NCI-H82 treated with DMSO at 0.1 percent for 48 hours (cell line): ENCODE measurements around the gene PDGFRB.
A peak's percentile ranks its signal among the peaks of the same experiment; 100 is the strongest.

Source experiments
- DNase-seq: peaks from one replicate; lab custom pipeline; 2025; ENCODE audit not compliant: unreplicated experiment; lab: John Stamatoyannopoulos, UW

The PDGFRB gene

DNA sequence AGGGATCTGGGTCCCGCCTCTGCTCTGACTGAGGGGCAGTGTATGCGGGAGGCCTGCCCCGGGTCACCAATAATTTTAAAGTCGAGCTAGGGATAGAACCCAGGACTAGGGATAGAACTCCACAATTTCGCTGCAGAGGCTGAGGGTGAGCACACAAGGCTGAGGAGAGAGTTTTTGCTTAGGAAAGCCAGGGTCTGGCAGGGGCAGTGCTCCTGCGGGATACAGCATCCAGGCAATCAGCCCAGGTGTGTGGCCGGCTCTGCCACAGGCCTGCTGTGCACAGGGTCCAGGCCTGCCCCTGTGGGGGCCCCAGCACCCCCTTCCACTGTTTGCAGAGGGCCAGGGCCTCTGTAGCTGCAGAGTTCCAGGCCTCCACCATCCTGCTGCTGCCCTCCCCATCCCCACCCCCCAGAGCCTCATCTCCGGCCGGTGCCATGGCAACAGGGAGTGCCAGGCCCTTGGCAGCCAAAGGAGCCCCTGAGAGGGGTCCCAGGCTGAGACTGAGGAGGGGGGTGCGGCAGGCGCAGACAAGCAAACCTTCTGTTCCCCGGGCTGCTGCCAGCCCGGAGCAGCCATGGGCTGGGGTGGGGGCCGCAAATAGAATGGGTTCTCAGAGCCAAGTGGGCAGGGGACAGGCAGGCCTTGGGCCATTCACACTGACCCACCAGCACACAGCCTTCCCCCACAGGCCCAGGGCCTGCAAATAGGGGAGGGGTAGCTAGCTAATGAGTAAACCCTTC is 8.6 kb downstream of the PDGFRB start:
- no peak for DNase-seq

DNA sequence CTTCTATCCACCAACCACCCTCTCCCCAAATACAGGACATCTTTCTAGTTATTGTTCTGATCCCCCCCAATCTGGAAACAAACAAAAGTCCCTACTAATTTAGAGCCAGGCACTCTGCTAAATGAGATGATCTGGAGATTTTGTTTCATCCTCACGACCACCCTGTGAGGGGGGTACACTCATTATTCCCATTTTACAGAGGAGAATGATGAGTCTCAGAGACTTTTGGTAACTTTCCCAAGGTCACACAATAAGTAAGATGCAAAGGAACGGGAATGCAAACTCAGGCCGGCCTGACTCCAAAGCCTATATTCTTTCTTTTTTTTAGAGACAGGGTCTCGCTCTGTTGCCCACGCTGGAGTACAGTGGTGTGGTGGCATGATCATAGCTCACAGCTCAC is 9.4 kb downstream of the PDGFRB start:
- DNase-seq, result no peak

DNA sequence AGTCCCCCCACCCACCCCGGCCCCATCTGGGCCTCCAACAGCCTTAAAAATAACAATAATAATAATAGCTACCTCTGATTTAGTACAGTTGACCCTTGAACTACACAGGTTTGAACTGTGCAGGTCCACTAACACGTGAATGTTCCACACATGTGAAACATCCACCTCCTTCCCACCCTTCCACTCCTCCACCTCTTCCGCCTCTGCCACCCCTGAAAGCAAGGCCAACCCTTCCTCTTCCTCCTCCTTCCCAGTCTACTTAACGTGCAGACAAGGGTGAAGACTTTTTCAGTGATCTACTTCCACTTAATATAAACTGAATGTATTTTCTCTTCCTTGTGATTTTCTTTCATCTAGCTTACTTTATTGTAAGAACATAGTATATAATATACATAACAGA is 10.8 kb downstream of the PDGFRB start:
- DNase-seq, result no peak

DNA sequence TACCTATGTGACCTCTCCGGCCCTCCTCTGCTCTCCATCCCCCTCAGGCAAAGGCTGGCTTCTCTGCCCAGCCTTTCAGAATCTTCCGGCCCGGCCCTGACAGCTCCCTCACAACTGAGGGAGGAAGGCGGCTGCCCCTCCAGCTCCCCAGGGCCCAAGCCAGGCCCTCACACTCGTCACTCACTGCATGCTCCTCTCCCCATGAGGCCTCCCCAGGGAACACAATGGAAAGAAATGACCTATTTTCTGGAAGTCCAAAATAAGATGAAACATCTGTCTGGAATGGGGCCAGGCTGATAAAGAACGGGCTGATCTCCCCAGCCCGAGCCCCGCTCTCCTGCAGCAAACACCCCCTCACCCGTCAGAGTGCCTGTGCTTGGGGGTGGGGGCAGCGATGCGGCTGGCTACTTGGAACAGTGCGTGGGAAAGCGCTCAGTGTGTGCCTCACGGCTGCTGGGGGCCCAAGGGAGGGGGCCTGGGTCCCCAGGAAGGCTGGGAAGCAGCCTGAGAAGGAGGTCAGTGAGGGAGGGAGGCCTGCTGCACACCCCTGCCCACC is 11.3 kb downstream of the PDGFRB start:
- no peak for DNase-seq

DNA sequence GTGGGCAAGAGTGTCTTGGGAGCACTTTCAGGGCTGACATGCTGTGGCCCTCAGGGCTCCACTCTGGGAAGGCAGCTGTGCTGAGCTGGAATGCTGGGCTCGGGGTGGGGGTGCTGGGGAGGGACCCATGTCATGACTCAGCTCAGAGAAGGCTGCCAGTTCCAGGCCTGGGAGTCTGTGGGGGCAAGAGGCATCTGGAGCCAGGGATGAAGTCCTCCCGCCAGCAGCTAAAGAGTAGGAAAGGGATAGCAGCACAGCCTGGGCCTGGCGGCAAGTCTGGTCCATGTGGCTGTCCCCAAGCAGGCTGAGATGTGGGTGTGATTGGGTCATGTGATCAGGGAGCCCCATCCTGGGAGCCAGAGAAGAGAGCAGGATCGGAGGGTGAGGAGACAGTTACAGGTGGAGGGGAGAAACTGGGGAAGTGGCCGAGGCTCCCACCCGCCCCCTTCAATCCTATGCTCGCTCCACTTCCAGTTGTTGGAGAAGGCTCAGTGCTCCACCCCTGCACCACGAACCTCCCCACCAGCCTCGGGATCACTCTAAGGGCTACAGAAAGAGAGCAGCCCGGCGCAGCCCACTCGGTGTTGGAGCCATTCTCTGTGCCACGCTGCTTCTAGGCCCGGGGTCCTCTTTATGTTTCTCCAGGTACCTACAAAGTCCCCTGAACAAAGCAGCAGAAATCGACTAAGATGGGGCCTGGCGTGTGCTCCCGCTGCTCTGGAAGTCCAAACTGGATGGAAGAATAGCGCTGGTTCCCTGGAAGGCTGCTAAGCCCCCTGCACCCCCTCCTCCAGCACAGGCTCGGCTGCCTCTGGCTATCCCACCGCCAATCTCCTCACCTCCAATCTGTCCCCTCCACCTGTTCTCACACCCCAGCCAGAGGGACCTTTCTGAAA is 12.0 kb downstream of the PDGFRB start:
- no peak for DNase-seq

DNA sequence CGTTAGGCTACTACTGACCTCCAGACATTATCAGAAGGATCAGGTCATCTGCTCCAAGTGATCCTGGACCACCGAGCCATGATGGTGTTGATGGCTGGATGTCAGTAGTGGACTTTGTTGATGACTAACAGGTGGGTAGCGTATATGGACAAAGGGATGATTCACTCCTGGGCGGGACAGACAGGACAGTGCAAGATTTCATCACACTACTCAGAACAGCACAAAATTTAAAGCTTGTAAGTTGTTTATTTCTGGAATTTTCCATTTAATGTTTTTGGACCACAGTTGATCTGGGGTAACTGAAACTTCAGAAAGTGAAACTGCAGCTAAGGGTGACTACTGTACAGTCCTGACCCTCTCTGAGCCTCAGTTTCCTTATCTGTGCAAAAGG is 12.7 kb downstream of the PDGFRB start:
- DNase-seq, result no peak

DNA sequence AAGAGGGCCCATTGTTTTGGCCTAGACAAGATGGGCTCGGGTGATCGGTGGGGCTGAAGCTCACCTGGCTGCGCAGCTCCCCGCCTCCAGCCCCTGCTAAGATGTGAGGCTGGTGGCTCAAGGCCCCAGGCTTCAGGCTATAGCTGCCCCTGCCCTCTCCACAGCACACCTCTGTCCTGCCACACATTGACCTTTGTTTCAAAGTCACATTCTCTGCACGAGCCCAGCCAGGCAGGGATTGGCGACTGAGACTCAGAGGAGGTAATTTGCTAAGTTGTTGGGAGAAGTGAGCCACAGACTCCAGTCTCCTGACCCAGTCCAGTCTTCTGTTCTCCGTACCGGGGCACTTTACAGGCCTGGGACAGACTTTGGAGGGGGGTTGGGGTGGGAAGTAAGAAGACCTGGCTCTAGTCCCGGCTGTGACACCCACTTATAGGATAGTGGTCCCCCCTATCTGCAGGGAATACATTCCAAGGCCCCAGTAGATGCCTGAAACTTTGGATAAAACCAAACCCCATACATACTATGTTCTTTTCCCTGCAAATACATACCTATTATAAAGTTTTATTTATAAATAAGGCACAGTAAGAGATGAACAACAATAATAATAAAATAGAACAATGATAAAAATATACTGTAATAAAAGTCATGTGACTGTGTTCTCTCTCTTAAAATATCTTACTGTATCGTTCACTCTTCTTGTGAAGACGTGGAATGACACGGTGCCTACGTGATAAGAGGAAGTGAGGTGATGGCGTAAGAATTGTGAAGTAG is 13.3 kb downstream of the PDGFRB start:
- DNase-seq, result no peak

DNA sequence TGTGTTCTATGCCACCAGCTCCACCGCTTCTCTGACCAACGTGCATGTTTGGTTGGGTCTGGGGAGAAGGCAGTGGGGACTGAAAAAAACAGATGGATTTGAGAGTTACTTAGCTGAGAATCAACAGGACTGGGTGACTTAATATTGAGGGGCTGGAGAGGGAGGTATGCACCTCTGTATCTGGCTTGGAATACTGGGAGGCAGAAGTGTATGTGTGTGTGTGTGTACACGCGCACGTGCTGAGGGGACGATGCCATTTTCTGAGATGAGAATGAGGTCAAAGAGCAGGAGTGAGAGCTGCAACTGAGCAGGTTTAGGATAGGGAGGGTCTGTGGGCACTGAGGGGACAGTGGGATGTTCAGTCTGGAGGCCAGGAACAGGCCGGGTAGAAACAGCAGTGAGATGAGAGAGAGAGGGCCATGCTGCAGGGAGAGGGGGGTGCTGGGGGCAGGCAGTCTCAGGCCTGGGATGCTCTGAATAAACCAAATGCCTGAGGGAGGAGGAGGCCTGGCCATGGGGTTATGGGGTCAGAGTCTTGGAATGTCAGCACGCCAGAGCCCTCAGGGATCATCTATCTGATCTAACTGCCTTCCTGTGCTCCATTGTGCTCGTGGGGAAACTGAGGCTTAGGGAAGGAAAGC is 14.0 kb downstream of the PDGFRB start:
- no peak for DNase-seq

DNA sequence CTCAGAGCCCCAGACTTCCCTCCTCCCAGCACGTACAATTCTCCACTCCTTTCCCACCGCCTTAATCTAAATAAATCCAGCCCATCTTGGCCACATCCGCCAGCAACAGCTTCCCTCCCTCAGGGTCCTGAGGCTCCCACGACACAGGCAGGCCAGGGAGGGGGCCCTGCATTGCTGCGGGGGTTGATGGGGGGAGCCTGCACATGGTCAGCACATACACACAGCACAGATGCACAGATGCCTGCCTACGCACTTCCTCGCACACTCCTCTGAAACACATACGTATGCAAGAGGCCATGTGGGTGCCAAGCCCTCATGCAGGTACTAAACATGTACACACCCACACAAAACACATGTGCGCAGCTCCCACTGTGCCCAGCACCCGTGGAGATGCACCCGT is 14.8 kb downstream of the PDGFRB start:
- DNase-seq, result no peak

DNA sequence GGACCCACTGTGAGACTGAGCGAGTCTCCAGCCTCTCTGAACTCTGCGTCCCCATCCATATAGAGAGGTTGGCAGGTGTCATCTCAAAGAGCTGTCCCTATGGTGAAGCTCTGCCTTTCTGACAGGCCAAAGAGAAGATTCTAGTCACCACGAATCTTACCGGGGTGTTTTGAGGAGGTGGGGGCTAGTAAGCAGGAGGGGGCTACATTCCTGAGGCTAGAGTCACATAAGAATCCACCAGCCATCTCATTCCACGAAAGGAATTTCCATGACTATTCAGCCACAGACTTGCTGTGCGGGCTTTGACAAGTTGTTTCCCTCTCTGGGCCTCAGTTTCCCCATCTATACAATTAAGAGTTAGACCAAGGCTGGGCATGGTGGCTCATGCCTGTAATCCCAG is 16.3 kb downstream of the PDGFRB start:
- no peak for DNase-seq

DNA sequence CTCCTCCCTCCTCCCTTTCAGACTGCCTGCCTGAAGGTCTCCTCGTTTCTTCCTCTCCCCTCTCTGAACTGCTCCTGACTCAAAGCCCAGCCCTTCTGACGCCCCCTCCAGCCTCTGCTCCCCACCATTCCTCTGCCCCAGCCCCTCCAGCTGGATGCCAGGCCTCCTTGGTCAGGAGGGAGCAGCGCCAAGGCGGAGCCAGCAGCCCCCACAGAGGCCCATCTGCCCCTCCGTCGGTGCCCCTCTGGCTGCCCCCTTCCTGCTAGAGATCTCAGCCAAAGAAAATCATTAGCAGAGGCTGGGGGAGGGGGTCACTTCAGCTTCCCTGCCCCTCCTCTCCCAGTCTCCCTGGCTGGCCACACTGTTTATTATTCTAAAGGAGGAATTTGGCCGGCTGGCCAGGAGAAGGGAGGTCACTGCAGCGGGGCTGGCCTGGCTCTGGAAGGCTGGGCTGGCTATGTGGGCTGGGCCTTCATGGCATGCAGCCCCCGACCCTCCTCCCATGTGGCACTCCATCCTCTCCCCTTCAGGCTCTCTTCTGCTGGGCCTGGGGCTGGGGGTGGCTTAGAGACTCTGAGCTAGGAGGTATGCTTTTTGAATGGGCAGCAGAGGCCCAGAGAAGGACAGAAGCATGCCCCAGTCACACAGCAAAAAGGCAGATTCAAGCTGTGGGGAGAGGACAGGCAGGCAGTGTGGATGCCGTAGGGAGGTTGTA is 16.9 kb downstream of the PDGFRB start:
- DNase-seq, result no peak

DNA sequence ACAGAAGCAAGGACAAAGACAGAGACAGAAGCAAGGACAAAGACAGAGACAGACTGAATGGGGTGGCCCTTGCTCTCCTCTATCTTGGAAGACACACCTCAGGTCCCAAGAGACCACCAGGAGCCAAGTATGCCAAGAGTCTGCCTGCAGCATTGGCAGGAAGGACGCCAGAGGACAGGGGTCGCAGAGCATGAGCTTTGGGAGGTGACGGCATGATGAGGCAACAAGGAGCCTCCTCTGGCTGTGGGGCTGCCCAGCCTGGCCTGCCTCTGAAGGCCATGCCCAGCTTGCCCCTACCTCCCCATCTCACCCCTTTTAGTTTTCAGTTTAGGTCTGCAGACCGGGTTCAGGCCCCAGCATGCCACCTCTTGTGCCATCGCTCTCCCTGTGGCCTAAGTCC is 17.6 kb downstream of the PDGFRB start:
- DNase-seq, result no peak

DNA sequence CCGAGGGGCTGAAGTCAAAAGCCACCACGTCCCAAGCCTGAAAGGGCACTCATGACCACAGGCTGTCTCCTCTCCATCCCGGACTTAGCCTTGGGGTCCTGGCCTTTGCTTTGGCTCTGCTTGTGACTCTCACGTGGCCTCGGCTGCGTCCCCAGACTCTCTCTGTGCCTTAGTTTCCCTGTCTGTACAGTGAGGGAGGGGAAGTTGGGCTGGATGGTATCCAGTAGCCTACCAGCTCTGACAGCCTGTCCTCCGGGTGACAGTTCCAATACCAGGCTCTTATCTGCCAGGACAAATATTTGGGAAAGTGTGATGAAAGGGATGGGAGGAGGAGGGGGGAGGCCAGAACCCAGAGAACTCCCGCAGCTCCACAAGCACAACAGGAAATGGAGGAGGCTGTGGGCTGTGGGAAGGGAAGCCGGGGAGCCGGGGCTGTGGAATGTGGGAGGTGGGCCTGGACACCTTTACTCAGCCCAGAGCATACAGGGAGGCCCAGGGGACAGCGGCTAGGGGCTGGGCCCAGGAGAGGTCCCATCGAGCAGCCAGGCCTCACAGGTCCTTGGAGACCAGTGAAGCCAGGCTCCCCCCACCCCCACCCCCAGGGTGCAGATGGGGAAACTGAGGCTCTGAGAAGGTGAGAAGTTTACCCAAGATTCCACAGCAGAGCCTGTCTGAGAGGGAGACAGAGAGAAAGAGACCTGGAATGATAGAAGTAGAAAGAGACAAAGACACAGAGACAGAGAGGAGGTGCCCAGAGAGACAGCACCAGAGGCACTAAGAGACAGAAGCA is 18.3 kb downstream of the PDGFRB start:
- no peak for DNase-seq

DNA sequence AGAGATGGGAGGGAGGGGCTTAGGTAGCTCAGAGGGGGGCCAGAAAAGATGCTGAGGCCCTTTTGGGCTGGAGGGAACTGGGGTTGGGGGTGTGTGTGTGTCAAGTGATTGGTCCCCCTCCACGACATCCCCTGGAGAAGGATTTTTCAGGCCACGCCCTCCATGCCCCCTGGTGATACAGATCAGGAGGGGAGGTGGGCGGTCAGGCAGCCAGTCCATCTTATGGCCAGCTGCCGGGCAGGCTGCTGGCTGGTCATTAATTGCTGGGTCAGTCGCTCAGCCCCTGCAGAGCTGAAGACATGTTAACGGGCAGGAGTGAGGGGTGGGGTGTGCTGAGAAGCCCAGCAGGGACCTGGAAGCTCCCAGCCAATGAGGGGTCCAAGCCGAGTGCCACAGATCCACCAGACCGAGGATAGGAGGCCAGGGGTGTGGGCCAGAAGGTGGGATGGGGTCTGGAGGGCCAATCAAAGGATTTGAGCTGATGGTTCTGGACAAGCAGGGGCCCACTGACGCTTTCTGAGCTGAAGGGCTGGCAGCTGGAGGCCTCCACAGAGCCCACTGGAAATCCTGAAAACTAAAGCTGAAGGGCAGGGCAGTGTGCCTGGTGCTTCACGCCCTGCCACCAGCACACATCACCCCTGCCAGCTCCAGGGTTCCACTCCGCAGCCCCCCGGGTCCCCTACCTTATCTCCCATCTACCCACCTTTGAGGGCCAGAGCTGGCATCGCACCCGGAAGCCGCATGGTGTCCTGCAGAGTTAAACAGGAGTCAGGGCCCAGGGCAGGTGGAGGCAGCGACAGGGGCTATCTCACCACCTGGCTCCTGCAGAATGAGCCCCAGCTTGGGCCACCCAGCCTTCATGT is 19.1 kb downstream of the PDGFRB start:
- no peak for DNase-seq

DNA sequence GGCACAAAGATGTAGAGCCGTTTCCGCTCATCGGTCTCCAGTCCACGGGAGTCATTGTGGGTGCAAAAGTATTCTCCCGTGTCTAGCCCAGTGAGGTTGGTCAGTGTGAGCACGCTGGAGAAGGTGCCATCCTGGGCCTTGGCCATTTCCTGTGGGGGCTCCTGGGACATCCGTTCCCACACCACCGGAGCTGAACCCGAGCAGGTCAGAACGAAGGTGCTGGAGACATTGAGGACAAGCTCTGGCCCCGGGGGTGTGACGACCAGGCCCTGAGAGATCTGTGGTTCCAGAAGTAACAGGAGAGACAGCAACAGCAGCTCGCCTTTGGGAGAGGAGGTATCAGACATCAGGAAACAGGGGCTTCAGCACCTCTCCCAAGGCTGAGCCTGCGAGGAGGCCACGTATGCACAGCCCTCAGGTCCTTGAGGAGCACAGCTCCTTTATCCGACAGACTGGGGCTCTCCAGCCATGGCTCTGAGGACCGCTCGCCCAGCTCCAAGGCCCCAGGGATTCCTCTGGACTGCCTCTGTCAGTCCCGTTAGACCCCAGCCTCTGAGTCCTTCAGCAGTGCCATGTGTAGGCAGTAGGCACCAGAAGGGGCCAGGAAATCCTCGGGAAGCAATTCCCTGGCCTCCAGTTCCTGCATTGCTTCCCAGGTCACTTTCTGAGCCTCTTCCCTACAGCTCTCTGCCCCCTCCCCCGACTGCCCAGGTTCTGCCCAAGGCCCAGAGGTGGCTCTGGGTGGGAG is 19.9 kb downstream of the PDGFRB start:
- DNase-seq, result no peak

DNA sequence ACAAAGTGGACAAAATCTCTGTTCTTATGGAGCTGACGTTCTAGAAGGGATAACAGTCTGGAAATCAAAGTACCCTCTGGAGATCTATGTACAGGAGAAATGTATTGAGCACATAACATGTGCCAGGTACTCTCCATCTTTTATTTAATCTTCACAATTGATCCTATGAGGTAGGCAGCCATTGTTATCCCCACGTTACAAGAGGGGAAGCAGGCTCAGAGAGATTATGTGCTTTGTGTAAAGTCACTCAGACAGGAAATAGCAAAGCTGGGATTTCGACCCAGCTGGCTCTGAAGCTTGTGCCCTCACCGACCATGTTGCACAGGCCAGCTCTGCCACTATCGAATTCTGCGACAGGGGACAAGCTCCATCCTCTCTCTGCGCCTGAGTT is 21.5 kb downstream of the PDGFRB start:
- DNase-seq, result peak; percentile 36

DNA sequence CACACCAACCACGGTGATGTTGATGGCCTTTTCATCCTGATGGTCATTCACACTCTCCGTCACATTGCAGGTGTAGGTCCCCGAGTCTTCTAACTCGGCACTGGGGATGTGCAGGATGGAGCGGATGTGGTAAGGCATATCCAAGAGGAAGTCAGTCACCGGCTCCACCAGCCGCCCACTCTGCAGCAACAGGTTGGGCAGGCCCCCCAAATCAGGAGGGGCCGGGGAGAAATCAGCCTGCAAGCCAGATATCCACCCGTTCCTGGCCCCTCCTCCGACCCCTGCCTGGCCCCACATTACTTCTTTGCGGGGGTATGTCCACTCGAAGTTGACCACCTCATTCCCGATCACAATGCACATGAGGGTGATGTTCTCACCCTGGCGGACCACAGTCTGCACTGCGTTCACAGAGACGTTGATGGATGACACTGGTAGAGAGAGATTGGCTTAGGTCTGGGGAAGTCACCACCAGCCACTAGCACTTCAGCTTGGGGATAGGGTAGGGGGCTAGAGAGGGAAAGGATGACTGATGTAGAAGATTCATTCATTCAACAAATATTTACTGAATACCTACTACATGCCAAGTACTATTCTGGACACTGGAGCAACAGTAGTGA is 22.0 kb downstream of the PDGFRB start:
- DNase-seq, result no peak
